ENCODE measurements around the gene OR6K3. TPM values are rescaled to one million over a fixed set of nuclear protein-coding genes. Genes with fewer than 3 reads are reported as not detected.
"Not testable (repeated sequence)": the region's sequence is repeated elsewhere in the genome, so short reads cannot be mapped to it uniquely, and the experiment has no call there.

OR6K3 gene
- polyA plus RNA-seq, 1 donor from 2014 or later, result not detected

GRCh38 chr1:158700552-158700951, 20.0 kb downstream of the OR6K3 start, which contains the start of gene OR6K2:
TSS of gene OR6K2 (minus strand) at chr1:158700652. CDS start at chr1:158700652, 0 bp downstream.
- H3K4me3 Mint-ChIP-seq, result no peak within 1 kb of the TSS
- H3K36me3 Mint-ChIP-seq, result no peaks in the 10 kb centered on the region
- peaks cover 0 to 2% (median 0%) of the 10 kb centered on the region in 3 donors for H3K9me3 Mint-ChIP-seq
- peaks cover 3% of the 10 kb centered on the region for H3K27me3 Mint-ChIP-seq
- no peak within 1 kb of the TSS for H3K27ac Mint-ChIP-seq
- H3K4me1 Mint-ChIP-seq, result no peaks in the 10 kb centered on the region

- Mint-ChIP-seq H3K27ac (no peak overlapping the region), H3K36me3 (no peaks in the 10 kb centered on the region), H3K4me1 (peaks cover 0 to 2% (median 0%) of the 10 kb centered on the region in 3 donors), H3K27me3 (peaks cover 3% of the 10 kb centered on the region), H3K9me3 (peaks cover 0 to 4% (median 0%) of the 10 kb centered on the region in 3 donors), H3K4me3 (no peak overlapping the region)
Observed at GRCh38 chr1:158694596-158694995, 25.9 kb downstream of the OR6K3 start.

- H3K9me3 Mint-ChIP-seq, result peaks cover 0 to 4% (median 0%) of the 10 kb centered on the region in 3 donors
- H3K4me1 Mint-ChIP-seq, result peaks cover 0 to 2% (median 0%) of the 10 kb centered on the region in 3 donors
- no peak overlapping the region for H3K27ac Mint-ChIP-seq
- H3K4me3 Mint-ChIP-seq, result no peak overlapping the region
- H3K36me3 Mint-ChIP-seq, result no peaks in the 10 kb centered on the region
- H3K27me3 Mint-ChIP-seq, result peaks cover 4% of the 10 kb centered on the region
Observed at GRCh38 chr1:158692356-158692755, 28.2 kb downstream of the OR6K3 start.

GRCh38 chr1:158691907-158692306, 28.6 kb downstream of the OR6K3 start:
- H3K9me3 Mint-ChIP-seq, result peaks cover 0 to 4% (median 0%) of the 10 kb centered on the region in 3 donors
- H3K4me3 Mint-ChIP-seq, result no peak overlapping the region
- H3K4me1 Mint-ChIP-seq, result peaks cover 0 to 2% (median 0%) of the 10 kb centered on the region in 3 donors

GRCh38 chr1:158691149-158691548, 29.4 kb downstream of the OR6K3 start:
- H3K4me1 Mint-ChIP-seq, H3K36me3 Mint-ChIP-seq, H3K27ac Mint-ChIP-seq: not testable (repeated sequence)

More at GRCh38 chr1:158691907-158692306, 28.6 kb downstream of the OR6K3 start:
- Mint-ChIP-seq H3K27me3 (peaks cover 9% of the 10 kb centered on the region), H3K27ac (no peak overlapping the region), H3K36me3 (no peaks in the 10 kb centered on the region)

GRCh38 chr1:158689875-158690274, 30.6 kb downstream of the OR6K3 start:
- H3K9me3 Mint-ChIP-seq, result peaks cover 0 to 4% (median 0%) of the 10 kb centered on the region in 3 donors

More at GRCh38 chr1:158691149-158691548, 29.4 kb downstream of the OR6K3 start:
- peaks cover 10% of the 10 kb centered on the region for H3K27me3 Mint-ChIP-seq
- H3K4me3 Mint-ChIP-seq, H3K9me3 Mint-ChIP-seq: not testable (repeated sequence)

GRCh38 chr1:158689110-158689509, 31.4 kb downstream of the OR6K3 start:
- peaks cover 15% of the 10 kb centered on the region for H3K27me3 Mint-ChIP-seq
- peaks cover 0 to 4% (median 0%) of the 10 kb centered on the region in 3 donors for H3K9me3 Mint-ChIP-seq
- H3K4me3 Mint-ChIP-seq, result no peak overlapping the region
- H3K4me1 Mint-ChIP-seq, result peaks cover 0 to 2% (median 0%) of the 10 kb centered on the region in 3 donors
- H3K36me3 Mint-ChIP-seq, result no peaks in the 10 kb centered on the region
- H3K27ac Mint-ChIP-seq, result peak overlapping the region in 1 of 3 donors; percentile 17

More at GRCh38 chr1:158689875-158690274, 30.6 kb downstream of the OR6K3 start:
- Mint-ChIP-seq H3K36me3 (no peaks in the 10 kb centered on the region), H3K4me1 (peaks cover 0 to 2% (median 0%) of the 10 kb centered on the region in 3 donors), H3K4me3 (no peak overlapping the region), H3K27me3 (peaks cover 11% of the 10 kb centered on the region), H3K27ac (no peak overlapping the region)

GRCh38 chr1:158688343-158688742, 32.2 kb downstream of the OR6K3 start:
- H3K4me3 Mint-ChIP-seq, H3K36me3 Mint-ChIP-seq, H3K9me3 Mint-ChIP-seq, H3K27ac Mint-ChIP-seq, H3K4me1 Mint-ChIP-seq: not testable (repeated sequence)
- peaks cover 17% of the 10 kb centered on the region for H3K27me3 Mint-ChIP-seq

- no peaks in the 10 kb centered on the region for H3K36me3 Mint-ChIP-seq
- peaks cover 0 to 2% (median 0%) of the 10 kb centered on the region in 3 donors for H3K4me1 Mint-ChIP-seq
- H3K27ac Mint-ChIP-seq, result no peak overlapping the region
- peaks cover 19% of the 10 kb centered on the region for H3K27me3 Mint-ChIP-seq
- no peak overlapping the region for H3K4me3 Mint-ChIP-seq
- peaks cover 0 to 4% (median 0%) of the 10 kb centered on the region in 3 donors for H3K9me3 Mint-ChIP-seq
Observed at GRCh38 chr1:158687037-158687436, 33.5 kb downstream of the OR6K3 start.

- peaks cover 19% of the 10 kb centered on the region for H3K27me3 Mint-ChIP-seq
- H3K4me1 Mint-ChIP-seq, result peaks cover 0 to 2% (median 0%) of the 10 kb centered on the region in 3 donors
- H3K9me3 Mint-ChIP-seq, result peaks cover 0 to 4% (median 0%) of the 10 kb centered on the region in 3 donors
- no peaks in the 10 kb centered on the region for H3K36me3 Mint-ChIP-seq
- no peak within 1 kb of the TSS for H3K4me3 Mint-ChIP-seq
- no peak within 1 kb of the TSS for H3K27ac Mint-ChIP-seq
Observed at GRCh38 chr1:158686111-158687009, 34.2 kb downstream of the OR6K3 start, which contains the start of gene SPTA1. TSS of gene SPTA1 (minus strand) at chr1:158686715. CDS start at chr1:158686517, 198 bp downstream.

GRCh38 chr1:158685085-158685484, 35.4 kb downstream of the OR6K3 start:
- H3K4me1 Mint-ChIP-seq, result peaks cover 0 to 2% (median 0%) of the 10 kb centered on the region in 3 donors
- H3K36me3 Mint-ChIP-seq, result no peaks in the 10 kb centered on the region
- no peaks in the 10 kb centered on the region for H3K9me3 Mint-ChIP-seq
- H3K4me3 Mint-ChIP-seq, result no peak overlapping the region
- H3K27me3 Mint-ChIP-seq, result peaks cover 19% of the 10 kb centered on the region
- H3K27ac Mint-ChIP-seq, result no peak overlapping the region

- Mint-ChIP-seq H3K9me3 (no peaks in the 10 kb centered on the region), H3K4me1 (peaks cover 0 to 1% (median 0%) of the 10 kb centered on the region in 3 donors), H3K27ac (no peak overlapping the region), H3K27me3 (peaks cover 9% of the 10 kb centered on the region), H3K36me3 (no peaks in the 10 kb centered on the region), H3K4me3 (no peak overlapping the region)
Observed at GRCh38 chr1:158681606-158682005, 38.9 kb downstream of the OR6K3 start.

GRCh38 chr1:158679289-158679688, 41.2 kb downstream of the OR6K3 start:
- Mint-ChIP-seq H3K27me3 (peaks cover 8% of the 10 kb centered on the region), H3K9me3 (no peaks in the 10 kb centered on the region), H3K27ac (no peak overlapping the region), H3K4me3 (no peak overlapping the region), H3K36me3 (no peaks in the 10 kb centered on the region), H3K4me1 (peaks cover 0 to 1% (median 0%) of the 10 kb centered on the region in 3 donors)

GRCh38 chr1:158675563-158676323, 44.8 kb downstream of the OR6K3 start:
- Mint-ChIP-seq H3K27me3 (peaks cover 4% of the 10 kb centered on the region), H3K9me3 (no peaks in the 10 kb centered on the region), H3K4me1 (peaks cover 0 to 1% (median 0%) of the 10 kb centered on the region in 3 donors), H3K27ac (no peak overlapping the region), H3K36me3 (no peaks in the 10 kb centered on the region), H3K4me3 (no peak overlapping the region)

GRCh38 chr1:158674302-158674701, 46.2 kb downstream of the OR6K3 start:
- H3K36me3 Mint-ChIP-seq, result no peaks in the 10 kb centered on the region
- peaks cover 0 to 1% (median 0%) of the 10 kb centered on the region in 3 donors for H3K4me1 Mint-ChIP-seq
- no peak overlapping the region for H3K27ac Mint-ChIP-seq
- H3K4me3 Mint-ChIP-seq, result no peak overlapping the region
- H3K9me3 Mint-ChIP-seq, result no peaks in the 10 kb centered on the region
- peaks cover 6% of the 10 kb centered on the region for H3K27me3 Mint-ChIP-seq
